GM21619 (cell line): Measurements from ENCODE around the gene GRIK2.
"Not testable (repeated sequence)": the region's sequence is repeated elsewhere in the genome, so short reads cannot be mapped to it uniquely, and the experiment has no call there.

Experiments
- ATAC-seq: cut with Tn5 transposase; IDR thresholded peaks from one replicate; pipeline ENCODE4 v1.9.1; 2021; ENCODE audit not compliant: unreplicated experiment

Gene GRIK2

DNA sequence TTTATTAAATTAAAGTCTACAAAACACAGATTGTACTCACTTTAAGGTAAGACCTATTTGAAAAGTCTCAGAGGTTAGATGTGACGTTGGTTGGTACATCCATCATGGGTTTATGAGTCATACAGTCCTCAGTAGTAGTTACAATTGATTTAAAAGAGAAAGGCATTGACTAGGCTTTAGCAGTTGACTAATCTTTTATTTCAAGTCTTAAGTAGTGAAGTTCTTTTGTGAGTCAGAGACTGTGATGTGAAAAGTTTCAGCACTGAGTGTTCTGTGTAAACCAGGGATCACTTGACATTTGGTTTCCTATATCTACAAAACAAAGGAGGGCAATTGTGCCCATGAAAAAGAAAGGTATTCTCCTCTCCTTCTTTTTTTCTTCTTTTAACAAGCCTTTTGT lies 221.3 kb downstream of the GRIK2 start:
- ATAC-seq = no peak

DNA sequence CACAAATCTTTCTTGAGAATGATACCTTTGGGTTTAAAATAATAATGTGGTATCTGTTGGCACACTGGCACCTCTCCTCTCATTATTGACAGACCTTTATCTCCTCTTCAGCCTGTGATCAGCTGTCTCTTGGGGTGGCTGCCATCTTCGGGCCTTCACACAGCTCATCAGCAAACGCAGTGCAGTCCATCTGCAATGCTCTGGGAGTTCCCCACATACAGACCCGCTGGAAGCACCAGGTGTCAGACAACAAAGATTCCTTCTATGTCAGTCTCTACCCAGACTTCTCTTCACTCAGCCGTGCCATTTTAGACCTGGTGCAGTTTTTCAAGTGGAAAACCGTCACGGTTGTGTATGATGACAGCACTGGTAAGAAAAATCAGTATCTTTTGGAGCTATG lies 232.8 kb downstream of the GRIK2 start:
- ATAC-seq = no peak

DNA sequence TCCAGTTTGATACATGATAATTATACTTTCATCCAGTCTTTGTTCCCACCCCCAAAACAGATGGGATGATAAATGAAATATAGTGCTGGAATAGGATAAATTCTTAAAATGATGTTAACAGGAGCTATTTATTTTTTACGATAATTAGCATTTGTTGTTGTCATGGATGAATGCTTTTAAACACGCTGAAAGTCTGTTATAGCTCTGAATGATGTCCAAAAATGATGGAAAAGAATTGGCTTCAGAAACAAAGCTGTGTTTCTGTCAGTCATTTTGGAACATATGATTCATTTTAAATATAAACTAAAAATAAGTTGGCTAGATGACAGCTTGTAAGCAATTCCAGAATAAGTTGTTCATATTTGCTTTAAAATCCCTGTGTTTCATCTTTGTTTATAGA lies 237.4 kb downstream of the GRIK2 start:
- ATAC-seq = no peak

DNA sequence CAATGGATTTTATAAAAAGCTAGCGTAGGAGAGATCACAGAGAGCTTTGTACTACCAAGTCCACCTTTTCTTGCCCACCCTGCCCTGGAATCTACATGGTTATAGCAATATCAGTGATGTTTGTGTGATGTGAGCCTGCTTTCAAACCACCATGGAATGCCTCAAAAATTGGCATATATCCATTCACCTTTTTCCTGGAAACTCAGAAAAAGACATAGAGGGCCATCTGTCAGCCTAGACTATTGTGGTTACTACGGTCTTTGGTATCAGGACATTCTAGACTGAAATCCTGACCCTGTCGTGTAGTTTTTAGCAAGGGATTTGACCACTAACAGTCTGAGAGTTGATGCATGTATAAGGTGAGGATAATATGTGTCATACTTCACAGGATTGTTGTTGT lies 239.6 kb downstream of the GRIK2 start:
- no peak for ATAC-seq

DNA sequence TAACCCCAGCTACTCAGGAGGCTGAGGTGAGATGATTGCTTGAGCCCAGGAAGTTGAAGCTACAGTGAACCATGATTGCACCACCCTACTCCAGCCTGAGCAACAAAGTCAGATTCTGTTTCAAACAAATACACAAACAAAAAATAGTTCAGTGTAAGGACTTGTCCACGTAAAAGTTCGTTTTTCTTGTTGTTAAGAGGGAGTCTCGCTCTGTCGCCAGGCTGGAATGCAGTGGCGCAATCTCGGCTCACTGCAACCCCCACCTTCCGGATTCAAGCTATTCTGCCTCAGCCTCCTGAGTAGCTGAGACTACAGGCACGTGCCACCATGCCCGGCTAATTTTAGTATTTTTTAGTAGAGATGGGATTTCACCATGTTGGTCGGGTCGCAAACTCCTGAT lies 245.4 kb downstream of the GRIK2 start:
- ATAC-seq = not testable (repeated sequence)

GRCh38 chr6:101640131-101640530 lies 246.6 kb downstream of the GRIK2 start:
- ATAC-seq = no peak

- ATAC-seq = no peak
Measured at GRCh38 chr6:101645770-101646169, 252.3 kb downstream of the GRIK2 start.

- ATAC-seq = no peak
Measured at GRCh38 chr6:101650402-101651100, 257.0 kb downstream of the GRIK2 start.

DNA sequence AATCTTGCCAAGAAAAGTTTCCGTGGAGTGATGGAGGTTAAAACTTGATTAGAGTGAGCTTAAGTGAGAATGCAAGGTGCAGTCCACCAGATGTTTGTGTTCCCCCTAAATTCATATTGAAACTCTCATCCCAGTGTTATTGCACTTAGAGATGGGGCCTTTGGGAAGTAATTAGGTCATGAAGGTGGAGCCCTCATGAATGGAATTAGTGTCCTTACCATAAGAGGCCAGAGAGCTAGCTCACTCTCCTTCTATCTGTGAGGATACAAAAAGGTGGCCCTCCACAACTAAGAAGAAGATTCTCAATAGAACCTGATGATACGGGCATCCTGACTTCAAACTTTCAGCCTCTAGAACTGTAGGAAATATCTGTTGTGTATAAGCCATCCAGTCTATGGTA lies 258.6 kb downstream of the GRIK2 start:
- ATAC-seq = no peak

DNA sequence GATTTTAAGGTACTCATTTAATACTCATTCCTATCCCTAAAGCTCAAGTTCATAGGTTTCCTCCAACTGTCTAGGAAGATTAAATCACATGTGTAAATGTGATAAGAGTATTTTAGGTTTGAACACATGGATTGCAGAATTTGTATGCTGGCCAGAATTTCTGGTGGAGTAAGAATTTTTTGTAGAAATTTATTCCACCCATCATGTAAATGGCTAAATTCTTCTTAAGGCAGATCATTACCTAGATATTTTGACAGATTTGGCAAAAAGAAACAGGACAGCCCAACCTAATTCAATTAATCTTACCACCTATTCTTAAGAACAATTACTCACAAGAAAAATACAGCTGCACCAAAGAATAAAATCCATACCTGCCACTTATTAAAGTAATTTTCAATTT lies 261.6 kb downstream of the GRIK2 start:
- ATAC-seq = no peak

GRCh38 chr6:101662111-101662897 lies 268.8 kb downstream of the GRIK2 start:
- peak; percentile 91 for ATAC-seq

DNA sequence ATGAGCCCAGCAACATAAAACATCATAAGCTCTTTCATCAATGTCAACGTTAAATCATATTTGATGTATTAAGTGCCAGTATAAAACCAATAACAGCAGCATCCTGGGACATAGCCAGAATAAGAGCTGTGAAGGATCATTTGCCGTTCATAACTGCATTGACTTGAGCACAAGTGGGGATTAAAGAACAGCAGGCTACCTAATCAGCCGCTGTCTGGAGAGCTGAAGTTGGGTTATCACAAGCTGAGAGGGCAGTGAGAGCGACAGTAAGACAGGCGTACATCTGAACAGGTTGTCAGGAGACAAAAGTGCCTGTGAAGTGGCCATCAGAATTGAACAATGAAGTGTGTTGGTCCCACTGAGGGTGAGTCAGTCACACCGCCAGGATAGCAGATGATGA lies 269.6 kb downstream of the GRIK2 start:
- no peak for ATAC-seq

- no peak for ATAC-seq
Measured at GRCh38 chr6:101666256-101666655, 272.7 kb downstream of the GRIK2 start.

DNA sequence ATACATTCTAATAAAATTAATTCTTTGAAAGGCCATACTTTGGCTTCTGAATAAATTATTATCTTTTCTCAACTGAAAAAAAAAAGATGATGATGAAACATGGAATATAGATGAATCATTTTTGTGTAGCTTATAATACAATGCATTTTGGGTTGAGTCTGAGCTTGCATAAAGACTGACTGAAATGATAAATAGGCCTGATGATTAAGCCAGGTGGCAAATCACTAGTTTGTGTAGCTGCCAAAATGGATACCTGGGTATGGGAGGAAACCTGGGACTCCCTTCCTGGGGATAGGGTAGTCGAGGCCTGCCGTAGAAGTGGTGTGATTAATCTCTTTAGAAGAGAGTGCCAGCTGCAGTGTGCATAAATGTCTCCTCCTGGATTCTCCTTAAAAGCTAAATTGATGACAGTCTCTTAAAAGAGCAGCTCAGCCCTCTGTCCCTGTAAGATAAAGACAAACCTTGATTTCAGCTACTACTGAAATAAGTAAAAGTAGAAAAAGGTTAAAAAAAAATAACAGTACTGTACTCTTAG lies 275.1 kb downstream of the GRIK2 start:
- no peak for ATAC-seq

DNA sequence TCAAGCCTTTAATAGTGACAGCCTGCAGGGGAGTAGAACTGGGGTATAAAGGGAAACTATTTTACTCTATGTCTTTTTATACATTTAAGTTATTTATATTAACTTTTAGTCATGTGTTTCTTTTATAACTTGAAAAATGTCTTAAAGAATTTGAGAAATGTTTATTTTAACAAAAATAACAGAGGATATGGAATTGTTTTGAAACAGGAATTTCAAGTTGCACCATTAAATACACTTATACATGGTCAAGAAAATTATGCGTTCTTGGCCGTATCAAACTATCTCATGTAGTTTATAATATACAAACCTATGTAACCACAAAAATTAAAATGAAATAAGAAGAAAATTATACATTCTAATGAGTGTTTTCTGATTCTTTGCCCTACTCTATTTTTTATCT lies 282.7 kb downstream of the GRIK2 start:
- ATAC-seq = no peak

GRCh38 chr6:101682937-101683336 lies 289.4 kb downstream of the GRIK2 start:
- no peak for ATAC-seq

DNA sequence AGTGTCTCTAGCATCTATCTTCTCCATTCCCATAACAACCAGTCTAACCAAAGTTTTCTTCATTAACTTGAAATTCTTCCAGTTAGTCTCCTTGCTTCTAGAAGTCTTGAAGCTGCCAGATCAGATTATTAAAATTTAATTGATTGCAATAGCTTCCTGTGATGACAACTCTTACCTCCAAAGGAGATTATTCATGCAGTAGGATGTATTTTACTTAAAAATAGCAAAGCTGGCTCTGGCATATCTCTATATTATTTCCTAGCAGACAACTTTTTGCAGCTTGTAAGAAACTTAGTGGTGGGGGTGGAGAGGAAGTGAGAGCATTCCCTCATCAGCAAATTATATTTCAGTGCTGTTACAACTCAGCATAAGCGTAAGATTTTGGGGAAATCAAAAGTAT lies 290.4 kb downstream of the GRIK2 start:
- ATAC-seq = no peak

GRCh38 chr6:101686653-101687052 lies 293.1 kb downstream of the GRIK2 start:
- no peak for ATAC-seq

- ATAC-seq = no peak
Measured at GRCh38 chr6:101689156-101689555, 295.6 kb downstream of the GRIK2 start.

DNA sequence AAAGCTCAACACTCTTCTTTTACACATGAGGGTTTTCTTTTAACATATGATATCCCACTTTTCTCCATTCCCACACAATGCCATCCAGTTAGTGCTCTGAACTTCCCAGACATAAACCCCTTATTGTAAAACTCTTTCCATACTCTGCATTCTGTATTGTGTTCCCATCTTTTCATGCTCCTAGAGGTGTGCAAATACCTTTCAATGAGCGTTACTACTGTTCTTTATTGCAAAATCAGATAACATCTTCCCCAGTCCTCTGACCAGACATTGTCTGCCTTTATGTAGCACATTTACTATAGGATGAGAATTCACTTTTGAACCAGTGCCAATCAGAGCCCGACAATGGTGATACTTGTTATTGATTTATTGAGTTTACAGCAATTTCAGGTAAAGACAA lies 296.2 kb downstream of the GRIK2 start:
- no peak for ATAC-seq

- ATAC-seq = no peak
Measured at GRCh38 chr6:101700655-101701054, 307.1 kb downstream of the GRIK2 start.

DNA sequence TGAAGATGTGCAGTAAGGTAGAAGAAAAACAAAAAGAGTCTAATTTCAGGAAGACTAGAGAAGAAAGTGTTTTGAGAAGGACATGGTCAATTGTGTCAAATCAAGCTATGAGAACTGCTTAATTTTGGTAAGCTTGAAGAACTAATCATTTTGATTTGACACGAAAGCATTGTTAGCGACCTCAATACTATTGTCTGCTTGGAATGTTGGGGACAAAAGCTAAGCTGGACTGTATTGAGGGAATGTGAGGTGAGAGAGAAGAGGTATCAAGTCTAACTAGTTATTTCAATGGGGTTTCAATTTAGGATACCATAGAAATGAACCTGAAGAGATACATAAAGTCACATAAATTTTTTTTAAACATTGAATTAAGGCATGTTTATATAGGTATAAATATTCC lies 309.8 kb downstream of the GRIK2 start:
- no peak for ATAC-seq
